SH-SY5Y (cell line): ENCODE measurements around the gene SMYD3.

Experiments used
- GATA2 ChIP-seq: IDR thresholded peaks from 2 replicates; pipeline ENCODE4 v1.6.1; 2011; ENCODE audit warnings: mild to moderate bottlenecking, low read depth, low read length
- GATA3 ChIP-seq: IDR thresholded peaks from 2 replicates; pipeline ENCODE4 v1.6.1; 2011; ENCODE audit warnings: low read depth, mild to moderate bottlenecking, low read length, moderate library complexity

GRCh38 chr1:246413430-246413829, 93.6 kb downstream of the SMYD3 start:
- TF ChIP-seq GATA3 (no peak), GATA2 (no peak)
